ENCODE data around the gene CCDC116. TPM values are rescaled to one million over a fixed set of nuclear protein-coding genes. Genes with fewer than 3 reads are reported as not detected.

CCDC116 gene
- total RNA-seq, 4 donors from 2014 or later = 0.20 to 0.22 TPM; not detected in 2

DNA sequence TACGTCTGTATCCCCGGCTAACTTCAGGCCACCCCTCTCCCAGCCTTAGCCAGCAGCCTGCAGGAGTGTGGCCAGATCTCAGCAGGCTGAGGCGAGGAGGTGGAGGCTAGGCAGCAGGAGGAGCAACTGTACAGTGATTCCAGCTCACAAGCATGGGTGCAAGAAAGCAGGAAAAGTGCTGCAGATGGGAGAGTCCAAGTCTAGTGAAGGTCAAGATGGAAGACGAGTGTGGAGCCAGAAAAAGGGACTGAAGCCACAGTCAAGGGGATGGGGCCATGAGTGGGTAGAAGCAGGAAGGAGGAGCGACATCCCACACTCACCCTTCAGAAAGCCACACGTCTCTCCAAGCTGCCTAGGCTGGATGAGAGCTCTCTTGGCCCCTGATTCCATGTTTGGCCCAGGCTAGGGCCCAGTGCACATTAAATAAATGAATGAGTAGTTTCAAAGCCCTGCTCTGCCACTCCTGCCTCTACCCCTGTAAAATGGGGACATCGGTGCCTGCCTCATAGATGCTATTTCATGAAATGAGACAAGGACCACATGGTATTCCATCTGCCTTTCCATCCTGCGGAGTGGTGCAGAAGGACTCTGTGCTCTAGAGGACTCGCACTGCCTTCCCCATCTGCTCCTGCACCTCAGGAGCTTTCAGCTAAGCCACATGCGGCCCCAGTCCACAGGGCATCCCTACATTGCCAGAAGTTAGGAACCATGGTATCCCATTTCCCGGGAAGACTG is 5.7 kb upstream of the CCDC116 start:
- Histone ChIP-seq H3K36me3 (no peaks in the 10 kb centered on the region), H3K4me3 (no peak overlapping the region), H3K9me3 (no peaks in the 10 kb centered on the region), H3K27me3 (no peaks in the 10 kb centered on the region), H3K27ac (no peak overlapping the region), H3K4me1 (peaks cover 27 to 41% of the 10 kb centered on the region in 2 donors)
- TF ChIP-seq, protein P1, sequence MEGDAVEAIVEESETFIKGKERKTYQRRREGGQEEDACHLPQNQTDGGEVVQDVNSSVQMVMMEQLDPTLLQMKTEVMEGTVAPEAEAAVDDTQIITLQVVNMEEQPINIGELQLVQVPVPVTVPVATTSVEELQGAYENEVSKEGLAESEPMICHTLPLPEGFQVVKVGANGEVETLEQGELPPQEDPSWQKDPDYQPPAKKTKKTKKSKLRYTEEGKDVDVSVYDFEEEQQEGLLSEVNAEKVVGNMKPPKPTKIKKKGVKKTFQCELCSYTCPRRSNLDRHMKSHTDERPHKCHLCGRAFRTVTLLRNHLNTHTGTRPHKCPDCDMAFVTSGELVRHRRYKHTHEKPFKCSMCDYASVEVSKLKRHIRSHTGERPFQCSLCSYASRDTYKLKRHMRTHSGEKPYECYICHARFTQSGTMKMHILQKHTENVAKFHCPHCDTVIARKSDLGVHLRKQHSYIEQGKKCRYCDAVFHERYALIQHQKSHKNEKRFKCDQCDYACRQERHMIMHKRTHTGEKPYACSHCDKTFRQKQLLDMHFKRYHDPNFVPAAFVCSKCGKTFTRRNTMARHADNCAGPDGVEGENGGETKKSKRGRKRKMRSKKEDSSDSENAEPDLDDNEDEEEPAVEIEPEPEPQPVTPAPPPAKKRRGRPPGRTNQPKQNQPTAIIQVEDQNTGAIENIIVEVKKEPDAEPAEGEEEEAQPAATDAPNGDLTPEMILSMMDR (IDR thresholded peaks at IDR 0.05 in 4 of 5, conservative IDR thresholded peaks at IDR 0.05 in 1 of 5) = no peak
- no peak for TF ChIP-seq POLR2A (IDR thresholded peaks at IDR 0.05)
- ATAC-seq (no peak), DNase-seq (no peak)
- intact Hi-C loops (cut with DNase I; ENCODE audit: low total_unique reads) = no loop called here
- in situ Hi-C loops (cut with MboI; ENCODE audit: low sequenced_read_pairs in 4 of 4) = no loop called here

- Histone ChIP-seq H3K4me1 (peaks cover 15 to 28% of the 10 kb centered on the region in 2 donors), H3K27me3 (no peaks in the 10 kb centered on the region), H3K36me3 (no peaks in the 10 kb centered on the region), H3K4me3 (peak overlapping the region in 3 of 4 donors; percentile 71 to 81 (median 75)), H3K27ac (no peak overlapping the region), H3K9me3 (no peaks in the 10 kb centered on the region)
- no peak for TF ChIP-seq POLR2A (IDR thresholded peaks at IDR 0.05)
- TF ChIP-seq, protein P1 (IDR thresholded peaks at IDR 0.05 in 4 of 5, conservative IDR thresholded peaks at IDR 0.05 in 1 of 5) = no peak
- DNase-seq (no peak), ATAC-seq (no peak)
- in situ Hi-C loops (cut with MboI; ENCODE audit: low sequenced_read_pairs in 4 of 4) = no loop called here
- intact Hi-C loops (cut with DNase I; ENCODE audit: low total_unique reads) = no loop called here
Observed at GRCh38 chr22:21628386-21629254, 3.9 kb upstream of the CCDC116 start.

DNA sequence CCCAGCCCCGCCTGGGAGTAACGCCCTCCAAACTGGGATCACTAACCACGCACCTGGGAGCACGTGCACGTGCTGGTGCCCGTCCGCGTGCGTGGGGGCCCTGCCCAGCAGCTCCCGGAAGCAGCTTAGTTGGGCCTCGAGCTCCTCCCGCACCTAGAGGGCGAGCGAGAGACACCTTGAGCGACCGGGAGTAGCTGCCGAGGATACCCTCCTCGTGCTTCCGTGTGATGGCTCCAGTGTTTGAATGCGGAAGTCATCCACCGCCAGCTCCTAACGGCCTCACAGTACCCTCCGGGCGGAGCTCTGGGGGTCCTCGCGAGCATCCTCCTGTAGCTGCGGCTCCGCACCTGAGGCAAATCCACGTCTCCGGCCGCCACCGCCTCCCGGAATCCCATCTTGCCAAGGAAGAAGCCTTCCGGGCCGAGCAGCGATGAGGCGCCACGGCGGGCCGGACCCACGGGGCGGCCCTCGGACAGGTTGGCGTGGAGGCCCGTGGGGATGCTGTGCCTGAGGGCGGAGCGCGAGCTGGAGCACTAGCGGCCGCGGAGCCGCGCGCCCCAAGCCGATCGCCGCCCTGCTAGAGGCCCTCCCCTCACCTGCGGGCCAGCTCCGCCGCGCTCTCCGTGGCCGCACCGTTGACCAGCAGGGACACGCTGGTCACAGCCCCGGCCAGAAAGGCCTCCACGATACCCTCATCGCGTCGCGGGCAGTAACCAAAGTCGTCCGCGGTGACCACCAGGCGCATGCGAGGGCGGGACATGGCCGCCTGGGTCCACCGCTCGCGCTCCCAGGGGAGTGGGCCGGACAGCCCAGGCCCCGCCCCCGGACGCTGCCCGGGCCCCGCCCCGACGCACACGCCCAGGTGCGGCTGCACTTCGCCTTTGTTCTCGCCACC is 3.1 kb upstream of the CCDC116 start, which contains the start of gene YDJC:
Gene YDJC, minus strand, starts transcription at position 768 of the 895 bp plus-strand sequence. Its CDS starts 8 bp downstream, at position 760.
- peak; percentile 95 to 96 for ATAC-seq
- DNase-seq = peak; percentile 84 to 85
- Histone ChIP-seq H3K27me3 (no peaks in the 10 kb centered on the region), H3K36me3 (no peaks in the 10 kb centered on the region), H3K4me3 (peak within 1 kb of the TSS; percentile 71 to 86 (median 78)), H3K27ac (peak within 1 kb of the TSS; percentile 53 to 76 (median 68)), H3K9me3 (no peaks in the 10 kb centered on the region), H3K4me1 (peaks cover 6 to 19% of the 10 kb centered on the region in 2 donors)
- intact Hi-C loops (cut with DNase I; ENCODE audit: low total_unique reads) (loop anchor here (1.0 kb wide), 2 partner anchors 13 to 62 kb away; partner anchors contain the start of genes SDF2L1 and UBE2L3), in situ Hi-C loops (cut with MboI; ENCODE audit: low sequenced_read_pairs in 4 of 4) (no loop called here)
- peak in 1 of 2 donors; percentile 52 for TF ChIP-seq POLR2A (IDR thresholded peaks at IDR 0.05)
- TF ChIP-seq, protein P1 (IDR thresholded peaks at IDR 0.05 in 4 of 5, conservative IDR thresholded peaks at IDR 0.05 in 1 of 5) = peak in 1 of 5 experiments; percentile 98

GRCh38 chr22:21631025-21631424 is 1.5 kb upstream of the CCDC116 start:
- in situ Hi-C loops (cut with MboI; ENCODE audit: low sequenced_read_pairs in 4 of 4) = no loop called here
- H3K4me1 ChIP-seq = peaks cover 0 to 9% of the 10 kb centered on the region in 2 donors
- no peak overlapping the region for H3K27ac ChIP-seq
- intact Hi-C loops (cut with DNase I; ENCODE audit: low total_unique reads) = no loop called here
- H3K36me3 ChIP-seq = no peaks in the 10 kb centered on the region
- TF ChIP-seq POLR2A (IDR thresholded peaks at IDR 0.05) = no peak
- no peaks in the 10 kb centered on the region for H3K27me3 ChIP-seq
- no peak overlapping the region for H3K4me3 ChIP-seq
- H3K9me3 ChIP-seq = no peaks in the 10 kb centered on the region
- no peak for ATAC-seq
- DNase-seq = no peak

All from gastrocnemius medialis (tissue), 4 donors.